IMR-90 (cell line): ENCODE results near the gene MICU1. TPM values are rescaled to one million over a fixed set of nuclear protein-coding genes. Genes with fewer than 3 reads are reported as not detected.

Experiments
- ATAC-seq: fragments of 200-7000 bp; cut with Tn5 transposase; 2 replicates; pipeline ENCODE4 v1.9.1; 2020; ENCODE audit warnings: low read depth, mild to moderate bottlenecking, moderate library complexity
- BruUV-seq: library from RNA; stranded (reverse); fragments of 400-500 nt; replicated peaks from 2 replicates; lab custom pipeline; 2021; lab: Mats Ljungman, UMichigan
- CTCF ChIA-PET: fragments of 300-600 bp; formaldehyde crosslinking; extraction: SDS; loops from one replicate; lab custom pipeline; 2021; ENCODE audit warnings: antibody characterized with exemption; lab: Yijun Ruan, JAX
- POLR2A ChIA-PET: fragments of 300-600 bp; sonication (Branson Sonifier 250); formaldehyde crosslinking; loops from one replicate; lab custom pipeline; 2022; ENCODE audit warnings: antibody characterized with exemption; ENCODE audit not compliant: unreplicated experiment; lab: Charles Lee
- DNase-seq: peaks from one replicate; pipeline ENCODE4 v3.0.0; 2013
- H2AFZ ChIP-seq: replicated peaks from 2 replicates; pipeline ENCODE3; 2013; ENCODE audit warnings: low read length, mild to moderate bottlenecking; ENCODE audit not compliant: poor library complexity
- H2AK5ac ChIP-seq: 2 replicates; pipeline ENCODE4 v1.6.1; 2013; ENCODE audit warnings: low read depth, low read length, inconsistent platforms
- H2AK9ac ChIP-seq: replicated peaks from 2 replicates; pipeline ENCODE3; 2013; ENCODE audit warnings: mild to moderate bottlenecking, low read depth, low read length, moderate library complexity; ENCODE audit not compliant: poor library complexity
- H2BK120ac ChIP-seq: 2 replicates; pipeline ENCODE4 v1.6.1; 2013; ENCODE audit warnings: low read depth, low read length, inconsistent platforms
- H2BK15ac ChIP-seq: 3 replicates; pipeline ENCODE4 v1.6.1; 2013; ENCODE audit warnings: low read depth, low read length, inconsistent platforms
- H2BK20ac ChIP-seq: 2 replicates; pipeline ENCODE4 v1.6.1; 2013; ENCODE audit warnings: low read depth, mild to moderate bottlenecking, inconsistent platforms, low read length, moderate library complexity
- H2BK5ac ChIP-seq: 2 replicates; pipeline ENCODE4 v1.6.1; 2013; ENCODE audit warnings: mild to moderate bottlenecking, low read depth, low read length, inconsistent platforms; ENCODE audit not compliant: poor library complexity, severe bottlenecking
- H3K14ac ChIP-seq: replicated peaks from 2 replicates; pipeline ENCODE4 v1.6.1; 2013; ENCODE audit warnings: low read depth, low read length, inconsistent platforms
- H3K18ac ChIP-seq: 2 replicates; pipeline ENCODE4 v1.6.1; 2013; ENCODE audit warnings: low read depth, low read length, control low read depth
- H3K23ac ChIP-seq: 2 replicates; pipeline ENCODE4 v1.6.1; 2013; ENCODE audit warnings: low read depth, low read length, inconsistent platforms
- H3K27ac ChIP-seq: 2 replicates; pipeline ENCODE4 v1.5.1; 2013; ENCODE audit warnings: mild to moderate bottlenecking, control low read depth, low read length; ENCODE audit not compliant: insufficient read depth
- H3K27me3 ChIP-seq: 2 replicates; pipeline ENCODE4 v1.6.1; 2013; ENCODE audit warnings: low read length; ENCODE audit not compliant: control insufficient read depth, insufficient read depth
- H3K36me3 ChIP-seq: 2 replicates; pipeline ENCODE4 v1.6.1; 2013; ENCODE audit warnings: low read length, mixed read lengths; ENCODE audit not compliant: control insufficient read depth, insufficient read depth
- H3K4ac ChIP-seq: 2 replicates; pipeline ENCODE4 v1.6.1; 2013; ENCODE audit warnings: low read depth, low read length, inconsistent platforms
- H3K4me1 ChIP-seq: 2 replicates; pipeline ENCODE4 v1.6.1; 2013; ENCODE audit warnings: low read length, mixed read lengths; ENCODE audit not compliant: control insufficient read depth, insufficient read depth
- H3K4me2 ChIP-seq: 2 replicates; pipeline ENCODE4 v1.6.1; 2013; ENCODE audit warnings: low read depth, mild to moderate bottlenecking, control low read depth, low read length, moderate library complexity
- H3K4me3 ChIP-seq: 2 replicates; pipeline ENCODE4 v1.5.1; 2013; ENCODE audit warnings: low read depth, mild to moderate bottlenecking, control low read depth, low read length, moderate library complexity; ENCODE audit not compliant: insufficient read depth
- H3K56ac ChIP-seq: 2 replicates; pipeline ENCODE4 v1.6.1; 2013; ENCODE audit warnings: low read length, inconsistent platforms; ENCODE audit not compliant: insufficient read depth; ENCODE audit errors: extremely low read depth
- H3K79me1 ChIP-seq, 2 experiments: 2 replicates each; pipeline ENCODE4 v1.6.1; 2013; ENCODE audit warnings: low read length in 2 of 2, inconsistent platforms in 1 of 2, low read depth in 1 of 2
- H3K9ac ChIP-seq: 2 replicates; pipeline ENCODE4 v1.6.1; 2013; ENCODE audit warnings: low read depth, low read length, control low read depth
- H3K9me1 ChIP-seq: 2 replicates; pipeline ENCODE4 v1.6.1; 2013; ENCODE audit warnings: low read length, inconsistent platforms; ENCODE audit not compliant: insufficient read depth
- H3K9me3 ChIP-seq: 2 replicates; pipeline ENCODE4 v1.6.1; 2013; ENCODE audit warnings: low read length; ENCODE audit not compliant: control insufficient read depth, insufficient read depth
- H4K20me1 ChIP-seq: 2 replicates; pipeline ENCODE4 v1.6.1; 2013; ENCODE audit warnings: low read length, inconsistent platforms; ENCODE audit not compliant: insufficient read depth
- H4K5ac ChIP-seq: 2 replicates; pipeline ENCODE4 v1.6.1; 2013; ENCODE audit warnings: mild to moderate bottlenecking, low read depth, low read length, control low read depth
- H4K8ac ChIP-seq, 2 experiments: 2 replicates each; pipeline ENCODE4 v1.6.1; 2013; ENCODE audit warnings: low read depth in 2 of 2, low read length in 2 of 2, control low read depth in 1 of 2, inconsistent platforms in 1 of 2
- H4K91ac ChIP-seq: 2 replicates; pipeline ENCODE4 v1.6.1; 2013; ENCODE audit warnings: low read depth, low read length, inconsistent platforms; ENCODE audit not compliant: insufficient read depth
- BHLHE40 ChIP-seq: fragments of 150-350 bp; IDR thresholded peaks from 2 replicates; pipeline ENCODE4 v1.6.1; 2016; ENCODE audit warnings: mild to moderate bottlenecking, low read depth, low read length
- CHD1 ChIP-seq: IDR thresholded peaks from 2 replicates; pipeline ENCODE4 v1.6.1; 2012; ENCODE audit warnings: low read depth, low read length, improper control_type of control experiment
- MXI1 ChIP-seq: IDR thresholded peaks from 2 replicates; pipeline ENCODE4 v1.6.1; 2012; ENCODE audit warnings: low read depth, mild to moderate bottlenecking, low read length, moderate library complexity, borderline replicate concordance
- RFX5 ChIP-seq: IDR thresholded peaks from 2 replicates; pipeline ENCODE4 v1.8.0; 2012; ENCODE audit warnings: low read depth, mild to moderate bottlenecking, low read length, moderate library complexity
- dilution Hi-C: fragments of 300-500 bp; cut with HindIII; formaldehyde crosslinking; loops from one replicate; pipeline ENCODE4 v1.14.3; 2018; ENCODE audit warnings: low sequenced_read_pairs; ENCODE audit not compliant: unreplicated experiment
- in situ Hi-C: fragments of 300-500 bp; cut with MboI; formaldehyde crosslinking; loops from 3 replicates; pipeline ENCODE4 v1.14.3; 2019; ENCODE audit warnings: low sequenced_read_pairs, inconsistent platforms, mixed read lengths
- intact Hi-C: fragments of 100-400 bp; cut with micrococcal nuclease; formaldehyde crosslinking; loops from 2 replicates; pipeline ENCODE4 v1.10.0; 2022
- polyA plus RNA-seq, 3 experiments: library from polyadenylated mRNA; depleted of rRNA; stranded (reverse); fragments of >200 nt; gene quantifications; 2 replicates each; pipeline ENCODE4 v1.2.3, GENCODE V29; 2012; ENCODE audit warnings: low replicate concordance in 1 of 3
- total RNA-seq: library from RNA; depleted of rRNA; stranded (reverse); fragments of >200 nt; gene quantifications from 2 replicates; pipeline ENCODE4 v1.2.3, GENCODE V29; 2012

MICU1 gene
- total and polyA plus RNA-seq, 2 of the 4 experiments (the other 2 are of a cell fraction): 43.6 to 44.7 TPM

- H3K4me1 ChIP-seq: peaks cover 7% of the 10 kb centered on the region
- intact Hi-C loops (no loop called here), dilution Hi-C loops (no loop called here), in situ Hi-C loops (no loop called here)
- H3K9me3 ChIP-seq: no peaks in the 10 kb centered on the region
- BruUV-seq: no TSS peak
- no peak overlapping the region for H2AK5ac ChIP-seq
- no peak overlapping the region for H4K8ac ChIP-seq
- H3K36me3 ChIP-seq: peaks cover 5% of the 10 kb centered on the region; the same call in 1 of the 2 replicates
- no peak for ATAC-seq
- no peak overlapping the region for H4K91ac ChIP-seq
- no peak overlapping the region for H3K4me3 ChIP-seq
- H2AFZ ChIP-seq: no peak overlapping the region
- no peaks in the 10 kb centered on the region for H3K27me3 ChIP-seq
- no peak for DNase-seq
- H3K18ac ChIP-seq: no peak overlapping the region
- no peak overlapping the region for H3K23ac ChIP-seq
- H3K4ac ChIP-seq: no peak overlapping the region
- ChIA-PET POLR2A (no interaction called here), CTCF (no interaction called here)
- H4K5ac ChIP-seq: no peak overlapping the region
- H2BK120ac ChIP-seq: no peak overlapping the region
- H2BK15ac ChIP-seq: no peak overlapping the region
- no peak overlapping the region for H3K27ac ChIP-seq
- no peak overlapping the region for H2AK9ac ChIP-seq
- no peak overlapping the region for H3K14ac ChIP-seq
- H3K4me2 ChIP-seq: no peak overlapping the region
- H2BK20ac ChIP-seq: no peak overlapping the region
- H3K56ac ChIP-seq: no peak overlapping the region
- H3K79me1 ChIP-seq: no peaks in the 10 kb centered on the region; a peak in 1 of 4 replicates
- no peaks in the 10 kb centered on the region for H4K20me1 ChIP-seq
- H2BK5ac ChIP-seq: no peak overlapping the region
- H3K9me1 ChIP-seq: no peaks in the 10 kb centered on the region; the same call in none of the 2 replicates
- TF ChIP-seq BHLHE40 (no peak), RFX5 (no peak), CHD1 (no peak), MXI1 (no peak)
- H3K9ac ChIP-seq: no peak overlapping the region
These were observed 255.6 kb downstream of the MICU1 start for GRCh38 chr10:72370201-72370722.
